Left lung (tissue), 10 donors: Measurements from ENCODE around the gene FXYD4. TPM values are rescaled to one million over a fixed set of nuclear protein-coding genes. Genes with fewer than 3 reads are reported as not detected.

Source experiments
- ATAC-seq: fragments of 200-7000 bp; cut with Tn5 transposase; one replicate; pipeline ENCODE4 v1.9.1; 2020; ENCODE audit warnings: moderate library complexity
- DNase-seq, 4 donors: peaks; one replicate each; pipeline ENCODE4 v3.0.0-alpha.2; 2013 to 2020
- H3K27ac ChIP-seq, 2 donors: fragments of 200-600 bp; sonication (generic) in 1 of 2; one replicate each; pipeline versions ENCODE4 v1.5.0 to v1.8.0; 2020 to 2021
- H3K27me3 ChIP-seq, 2 donors: fragments of 200-600 bp; sonication (generic) in 1 of 2; one replicate each; pipeline versions ENCODE4 v1.5.0 to v1.8.0; 2020 to 2021
- H3K36me3 ChIP-seq, 2 donors: fragments of 200-600 bp; sonication (generic) in 1 of 2; one replicate each; pipeline versions ENCODE4 v1.5.0 to v1.8.0; 2020 to 2021
- H3K4me1 ChIP-seq, 2 donors: fragments of 200-600 bp; one replicate each; pipeline ENCODE4 v1.8.0; 2021
- H3K4me3 ChIP-seq, 2 donors: fragments of 200-600 bp; sonication (generic) in 1 of 2; one replicate each; pipeline versions ENCODE4 v1.5.0 to v1.8.0; 2020 to 2021; ENCODE audit warnings: mild to moderate bottlenecking in 1 of 2
- H3K9me3 ChIP-seq, 2 donors: fragments of 200-600 bp; sonication (generic) in 1 of 2; one replicate each; pipeline versions ENCODE4 v1.5.0 to v1.8.0; 2020 to 2021
- CTCF ChIP-seq, 2 donors: fragments of 200-600 bp; sonication (generic) in 1 of 2; IDR thresholded peaks; one replicate each; pipeline versions ENCODE4 v1.5.0 to v1.8.0; 2021; ENCODE audit warnings: antibody characterized with exemption in 2 of 2
- intact Hi-C, 2 donors: fragments of 100-400 bp; cut with DNase I; formaldehyde crosslinking; loops; one replicate each; pipeline versions ENCODE4 v1.11.2 to v1.14.2; 2022
- polyA plus RNA-seq, 6 donors: library from polyadenylated mRNA; unstranded; fragments of 120-200 nt; gene quantifications; one replicate each; pipeline ENCODE4 v1.2.1, GENCODE V29; 2013; ENCODE audit not compliant: insufficient read length in 6 of 6
- total RNA-seq, 2 donors: library from RNA; stranded (reverse); fragmentation: NEBNext Ultra II Directional; extraction: Animal tissue kit (Norgen Biotek cat#: 25700); gene quantifications; one replicate each; pipeline ENCODE4 v1.2.1, GENCODE V29; 2021
- donor health status: DM: no; HTN: yes; CAD: no.
- donor health status: DM: no; HTN: no; CAD: no.

FXYD4 gene
- total and polyA plus RNA-seq, 8 donors, result 1.0 to 6.0 TPM; not detected in 6

- peak overlapping the region in 1 of 2 donors; percentile 14 for H3K27ac ChIP-seq
- intact Hi-C loops, result loop anchor here in 1 of 2 donors (5.0 kb wide), 1 partner anchor 38 kb away; the partner anchor contains the start of gene ZNF487
These were observed 28.2 kb downstream of the FXYD4 start for GRCh38 chr10:43399320-43400310.

GRCh38 chr10:43401627-43402026, 30.2 kb downstream of the FXYD4 start:
- H3K27me3 ChIP-seq, result no peaks in the 10 kb centered on the region
- intact Hi-C loops, result no loop called here
- ATAC-seq (no peak), DNase-seq (no peak)
- peaks cover 0 to 18% of the 10 kb centered on the region in 2 donors for H3K36me3 ChIP-seq
- H3K4me1 ChIP-seq, result peaks cover 41 to 93% of the 10 kb centered on the region in 2 donors
- H3K4me3 ChIP-seq, result no peak overlapping the region
- no peak for TF ChIP-seq CTCF (IDR thresholded peaks at IDR 0.05)
- H3K9me3 ChIP-seq, result no peaks in the 10 kb centered on the region
- no peak overlapping the region for H3K27ac ChIP-seq

More at GRCh38 chr10:43399320-43400310, 28.2 kb downstream of the FXYD4 start:
- no peaks in the 10 kb centered on the region for H3K27me3 ChIP-seq
- H3K4me3 ChIP-seq, result no peak overlapping the region
- no peak for ATAC-seq
- H3K4me1 ChIP-seq, result peaks cover 39 to 91% of the 10 kb centered on the region in 2 donors
- peaks cover 0 to 20% of the 10 kb centered on the region in 2 donors for H3K36me3 ChIP-seq
- TF ChIP-seq CTCF (IDR thresholded peaks at IDR 0.05), result no peak
- no peak for DNase-seq
- H3K9me3 ChIP-seq, result no peaks in the 10 kb centered on the region

DNA sequence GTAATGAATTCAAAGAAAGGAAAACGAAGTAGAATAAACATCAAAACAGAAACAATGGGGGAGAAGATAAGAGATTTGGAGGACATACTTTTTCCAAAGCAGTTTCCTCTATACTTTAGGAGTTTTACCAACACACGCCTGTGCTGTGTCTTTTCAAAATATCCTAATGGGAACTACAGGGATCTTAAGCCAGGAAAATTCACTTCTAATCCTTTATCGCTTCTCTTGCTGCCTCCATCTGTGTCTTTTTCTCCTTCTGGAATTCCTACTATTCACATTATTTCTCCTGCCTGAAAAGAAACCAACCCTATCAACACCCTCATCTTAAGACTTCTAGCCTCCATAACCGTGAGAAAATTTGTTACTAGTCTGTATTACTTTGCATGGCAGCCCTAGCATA, 30.7 kb downstream of the FXYD4 start:
- Histone ChIP-seq H3K4me1 (peaks cover 41 to 93% of the 10 kb centered on the region in 2 donors), H3K9me3 (no peaks in the 10 kb centered on the region), H3K27me3 (no peaks in the 10 kb centered on the region), H3K36me3 (peaks cover 0 to 18% of the 10 kb centered on the region in 2 donors), H3K27ac (no peak overlapping the region), H3K4me3 (no peak overlapping the region)
- intact Hi-C loops, result no loop called here
- DNase-seq (no peak), ATAC-seq (no peak)
- TF ChIP-seq CTCF (IDR thresholded peaks at IDR 0.05), result no peak

GRCh38 chr10:43402880-43403452, 31.5 kb downstream of the FXYD4 start:
- H3K4me3 ChIP-seq, result no peak overlapping the region
- ATAC-seq, result no peak
- peaks cover 40 to 86% of the 10 kb centered on the region in 2 donors for H3K4me1 ChIP-seq
- peaks cover 0 to 18% of the 10 kb centered on the region in 2 donors for H3K36me3 ChIP-seq
- no peak for DNase-seq
- TF ChIP-seq CTCF (IDR thresholded peaks at IDR 0.05), result no peak
- no peaks in the 10 kb centered on the region for H3K9me3 ChIP-seq
- intact Hi-C loops, result no loop called here
- H3K27me3 ChIP-seq, result no peaks in the 10 kb centered on the region
- no peak overlapping the region for H3K27ac ChIP-seq
